Mammary epithelial cell (primary cell): ENCODE data around the gene RASGRF2.
"Not testable (repeated sequence)": the region's sequence is repeated elsewhere in the genome, so short reads cannot be mapped to it uniquely, and the experiment has no call there.

ENCODE experiments used
- EZH2 ChIP-seq: IDR thresholded peaks from 2 replicates; pipeline ENCODE4 v1.6.1; 2012; ENCODE audit warnings: low read length, inconsistent platforms, borderline replicate concordance
- TF ChIP-seq, protein P1 (sequence below), 2 donors: IDR thresholded peaks in 1 of 2; conservative IDR thresholded peaks in 1 of 2; 2 replicates each; pipeline ENCODE4 v1.5.1; 2011 to 2012; ENCODE audit warnings: inconsistent platforms in 2 of 2, low read length in 2 of 2, mild to moderate bottlenecking in 2 of 2, control low read depth in 1 of 2, low read depth in 1 of 2; ENCODE audit not compliant: insufficient read depth in 1 of 2; ENCODE audit errors: extremely low read depth in 1 of 2

DNA sequence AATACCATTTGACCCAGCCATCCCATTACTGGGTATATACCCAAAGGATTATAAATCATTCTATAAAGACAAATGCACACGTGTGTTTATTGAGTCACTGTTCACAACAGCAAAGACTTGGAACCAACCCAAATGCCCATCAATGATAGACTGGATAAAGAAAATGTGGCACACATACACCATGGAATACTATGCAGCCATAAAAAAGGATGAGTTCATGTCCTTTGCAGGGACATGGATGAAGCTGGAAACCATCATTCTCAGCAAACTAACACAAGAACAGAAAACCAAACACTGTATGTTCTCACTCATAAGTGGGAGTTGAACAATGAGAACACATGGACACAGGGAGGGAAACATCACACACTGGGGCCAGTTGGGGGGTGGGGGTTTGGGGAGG, 302.6 kb downstream of the RASGRF2 start:
- TF ChIP-seq, protein P1, sequence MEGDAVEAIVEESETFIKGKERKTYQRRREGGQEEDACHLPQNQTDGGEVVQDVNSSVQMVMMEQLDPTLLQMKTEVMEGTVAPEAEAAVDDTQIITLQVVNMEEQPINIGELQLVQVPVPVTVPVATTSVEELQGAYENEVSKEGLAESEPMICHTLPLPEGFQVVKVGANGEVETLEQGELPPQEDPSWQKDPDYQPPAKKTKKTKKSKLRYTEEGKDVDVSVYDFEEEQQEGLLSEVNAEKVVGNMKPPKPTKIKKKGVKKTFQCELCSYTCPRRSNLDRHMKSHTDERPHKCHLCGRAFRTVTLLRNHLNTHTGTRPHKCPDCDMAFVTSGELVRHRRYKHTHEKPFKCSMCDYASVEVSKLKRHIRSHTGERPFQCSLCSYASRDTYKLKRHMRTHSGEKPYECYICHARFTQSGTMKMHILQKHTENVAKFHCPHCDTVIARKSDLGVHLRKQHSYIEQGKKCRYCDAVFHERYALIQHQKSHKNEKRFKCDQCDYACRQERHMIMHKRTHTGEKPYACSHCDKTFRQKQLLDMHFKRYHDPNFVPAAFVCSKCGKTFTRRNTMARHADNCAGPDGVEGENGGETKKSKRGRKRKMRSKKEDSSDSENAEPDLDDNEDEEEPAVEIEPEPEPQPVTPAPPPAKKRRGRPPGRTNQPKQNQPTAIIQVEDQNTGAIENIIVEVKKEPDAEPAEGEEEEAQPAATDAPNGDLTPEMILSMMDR (conservative IDR thresholded peaks at IDR 0.05 in 1 of 2, IDR thresholded peaks at IDR 0.05 in 1 of 2; ENCODE audit: extremely low read depth in 1 of 2, insufficient read depth in 1 of 2, low read depth in 1 of 2, low read length in 2 of 2): not testable (repeated sequence)
- not testable (repeated sequence) for TF ChIP-seq EZH2
